ENCODE results near the gene CAMSAP1.

CAMSAP1 gene

DNA sequence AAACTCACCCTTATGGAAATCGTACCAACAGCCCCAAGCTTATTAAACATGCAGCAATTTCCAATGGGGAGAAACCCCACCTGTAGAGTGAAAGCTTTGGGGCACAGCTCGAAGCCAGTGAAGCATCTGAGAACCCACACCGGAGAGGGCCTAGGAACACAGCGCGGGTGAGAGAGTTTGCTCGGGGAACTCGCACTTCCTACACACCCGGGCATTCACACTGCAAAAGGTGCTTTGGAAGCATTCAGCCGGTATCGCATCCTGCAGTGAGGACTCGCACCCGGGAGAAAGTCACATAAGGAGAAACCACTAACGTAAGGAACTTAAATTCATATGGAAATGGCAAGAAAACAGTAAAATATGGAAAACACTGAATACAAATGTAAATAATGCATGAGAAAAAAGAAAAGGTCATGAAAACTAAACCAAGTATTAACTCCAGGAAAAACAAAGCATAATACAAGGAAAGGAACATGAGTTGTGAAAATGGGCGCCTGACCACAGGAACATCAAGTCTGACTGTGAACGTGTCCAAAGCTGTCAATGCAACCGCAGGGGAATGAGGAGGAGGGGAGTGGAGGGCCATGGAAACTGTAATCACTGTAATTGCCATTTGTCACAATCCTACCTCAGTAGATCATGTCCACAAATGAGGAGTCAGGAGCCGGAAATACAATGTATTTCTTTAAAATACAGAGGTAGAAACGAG lies 28.7 kb downstream of the CAMSAP1 start:
- DNase-seq: no peak

DNA sequence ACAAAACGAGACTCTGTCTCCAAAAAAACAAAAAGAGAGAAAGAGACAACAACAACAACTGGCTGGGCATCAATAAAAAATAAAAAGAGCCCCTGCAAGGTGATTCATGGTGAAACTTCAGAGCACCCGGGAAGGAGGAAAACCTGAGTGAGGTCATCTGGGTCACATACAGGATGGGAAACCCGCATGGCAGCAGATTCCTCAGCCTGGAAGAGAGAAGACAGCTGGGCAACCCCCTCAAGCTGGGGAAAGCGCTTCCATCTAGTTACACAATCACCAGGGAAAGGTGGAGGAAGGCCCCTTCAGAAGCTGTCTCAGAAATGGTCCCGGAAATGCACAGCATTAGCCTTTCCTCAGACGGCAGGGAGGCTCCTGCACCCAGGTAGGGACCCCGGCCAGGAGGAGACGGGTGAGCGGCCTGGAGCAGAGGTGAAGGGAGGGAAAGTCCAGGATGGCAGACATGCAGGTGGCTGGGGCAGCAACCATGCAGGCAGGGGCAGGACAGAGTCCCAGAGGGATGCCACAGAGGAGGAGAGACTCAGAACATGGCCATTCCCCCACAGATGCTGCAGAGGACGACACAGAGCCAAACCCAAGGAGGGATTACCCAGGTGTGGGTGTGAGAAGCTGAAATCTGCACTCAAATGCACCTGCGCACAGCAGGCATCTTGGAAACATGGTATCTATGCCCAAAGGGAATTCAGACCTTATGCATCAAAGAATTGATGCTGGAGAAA lies 29.4 kb downstream of the CAMSAP1 start:
- no peak for DNase-seq

DNA sequence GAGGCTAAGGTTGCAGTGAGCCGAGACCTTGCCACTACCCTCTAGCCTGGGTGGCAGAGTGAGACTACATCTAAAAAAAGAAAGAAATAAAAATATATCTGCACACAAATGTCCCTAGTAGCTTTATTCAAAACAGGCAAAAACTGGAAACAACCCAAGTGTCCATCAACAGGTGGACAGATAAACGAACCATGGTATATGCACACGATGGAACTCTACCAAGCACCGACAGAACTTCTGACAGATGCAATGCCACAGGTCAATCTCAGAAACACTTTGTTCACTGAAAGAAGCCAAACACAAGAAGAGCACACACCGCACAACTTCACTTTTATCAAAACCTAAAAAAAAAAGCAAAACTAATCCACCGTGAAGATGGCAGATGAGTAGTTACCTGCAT lies 30.4 kb downstream of the CAMSAP1 start:
- DNase-seq: no peak

DNA sequence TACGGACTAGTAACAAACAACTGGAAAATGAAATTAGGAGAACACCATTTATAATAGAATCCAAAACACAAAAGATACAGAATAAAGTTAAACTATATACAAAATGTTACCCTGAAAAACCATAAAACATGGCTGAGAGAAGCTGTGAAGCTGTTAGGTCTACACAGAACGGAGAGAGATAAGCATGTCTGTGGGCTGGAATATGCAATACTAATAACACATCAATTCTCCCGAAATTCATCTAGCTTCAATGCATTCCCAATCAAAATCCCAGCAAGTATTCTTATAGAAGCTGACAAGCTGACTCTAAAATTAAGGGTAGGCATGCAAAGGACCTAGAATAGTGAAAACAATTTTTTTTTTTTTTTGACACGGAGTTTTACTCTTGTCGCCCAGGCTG lies 32.5 kb downstream of the CAMSAP1 start:
- no peak for DNase-seq

DNA sequence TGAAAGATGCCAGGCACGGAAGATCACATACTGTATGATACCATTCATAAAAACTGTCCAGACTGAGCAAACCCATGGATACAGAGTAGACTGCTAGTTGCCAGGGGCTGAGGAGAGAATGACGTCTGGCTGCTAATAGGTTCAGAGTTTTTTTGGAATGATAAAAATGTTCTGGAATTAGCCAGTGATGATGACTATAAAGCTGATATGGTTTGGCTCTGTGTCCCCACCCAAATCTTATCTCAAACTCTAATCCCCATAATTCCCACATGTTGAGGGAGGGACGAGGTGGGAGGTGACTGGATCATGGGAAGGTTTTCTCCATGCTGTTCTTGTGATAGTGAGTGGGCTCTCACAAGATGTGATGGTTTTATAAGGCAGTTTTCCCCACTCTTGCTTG lies 37.4 kb downstream of the CAMSAP1 start:
- DNase-seq: no peak

DNA sequence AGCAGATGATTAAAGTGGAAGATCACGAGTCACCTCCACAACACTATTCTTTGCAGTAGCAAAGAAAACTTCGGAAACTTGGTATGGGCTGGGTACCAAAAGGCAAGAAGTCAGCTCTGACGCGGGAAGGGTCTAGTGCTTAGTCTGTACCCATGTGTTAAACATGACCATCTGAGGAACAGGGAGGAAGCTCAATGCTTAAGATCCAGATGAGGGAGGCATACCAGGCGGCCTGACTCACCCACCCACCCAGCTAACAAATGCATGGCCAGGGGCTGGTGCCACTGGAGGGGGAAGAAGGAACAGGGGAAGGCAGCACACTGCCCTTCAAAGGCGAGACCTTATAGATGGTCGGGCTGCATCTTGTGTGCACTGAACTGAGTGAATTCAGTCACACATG lies 41.8 kb downstream of the CAMSAP1 start:
- no peak for DNase-seq

DNA sequence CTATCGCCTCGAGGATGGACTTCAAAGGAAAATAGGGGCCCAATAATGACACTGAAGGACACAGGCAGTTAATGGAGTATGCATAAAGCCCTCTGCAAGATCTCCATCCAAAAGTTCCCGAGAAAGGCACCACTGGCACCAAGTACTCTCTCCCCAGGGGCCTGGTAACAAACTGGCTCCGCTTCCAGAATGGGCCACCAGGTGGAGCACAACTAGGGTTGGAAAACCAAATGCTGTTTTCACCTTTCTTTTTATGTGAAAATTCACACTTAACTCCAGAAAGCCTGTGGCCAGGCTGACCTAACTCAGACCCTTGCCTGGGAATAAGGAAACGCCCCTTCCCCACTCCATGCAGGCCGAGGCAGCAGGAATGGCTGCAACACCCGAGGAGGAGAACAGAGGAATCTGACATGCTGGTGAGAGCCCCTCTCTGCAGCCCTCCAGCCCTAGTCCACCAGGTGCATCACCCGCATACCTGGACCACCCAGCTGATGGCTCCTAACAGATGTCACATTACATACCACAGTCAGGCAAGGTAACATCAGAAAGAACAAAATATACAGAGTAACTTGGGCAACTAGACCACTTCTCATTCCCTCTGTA lies 42.8 kb downstream of the CAMSAP1 start:
- DNase-seq: peak; percentile 66

DNA sequence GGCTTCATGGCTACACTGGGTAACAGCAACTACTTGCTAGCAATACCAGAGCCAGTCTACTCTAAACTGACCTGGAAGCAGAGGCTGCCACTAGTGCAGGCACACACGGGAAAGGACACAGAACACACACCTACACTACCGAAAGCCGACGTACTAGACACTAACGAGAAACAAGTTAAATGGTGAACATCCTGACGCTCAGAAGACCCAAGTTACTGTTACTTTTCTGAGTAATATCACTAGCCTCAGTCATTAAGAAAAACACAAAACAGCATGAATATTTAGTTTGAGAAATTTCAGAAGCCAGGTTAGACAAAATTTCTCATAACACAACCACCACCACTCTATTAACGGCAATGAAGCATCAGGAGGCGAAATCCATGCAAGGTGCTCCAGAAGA lies 44.5 kb downstream of the CAMSAP1 start:
- DNase-seq: no peak

DNA sequence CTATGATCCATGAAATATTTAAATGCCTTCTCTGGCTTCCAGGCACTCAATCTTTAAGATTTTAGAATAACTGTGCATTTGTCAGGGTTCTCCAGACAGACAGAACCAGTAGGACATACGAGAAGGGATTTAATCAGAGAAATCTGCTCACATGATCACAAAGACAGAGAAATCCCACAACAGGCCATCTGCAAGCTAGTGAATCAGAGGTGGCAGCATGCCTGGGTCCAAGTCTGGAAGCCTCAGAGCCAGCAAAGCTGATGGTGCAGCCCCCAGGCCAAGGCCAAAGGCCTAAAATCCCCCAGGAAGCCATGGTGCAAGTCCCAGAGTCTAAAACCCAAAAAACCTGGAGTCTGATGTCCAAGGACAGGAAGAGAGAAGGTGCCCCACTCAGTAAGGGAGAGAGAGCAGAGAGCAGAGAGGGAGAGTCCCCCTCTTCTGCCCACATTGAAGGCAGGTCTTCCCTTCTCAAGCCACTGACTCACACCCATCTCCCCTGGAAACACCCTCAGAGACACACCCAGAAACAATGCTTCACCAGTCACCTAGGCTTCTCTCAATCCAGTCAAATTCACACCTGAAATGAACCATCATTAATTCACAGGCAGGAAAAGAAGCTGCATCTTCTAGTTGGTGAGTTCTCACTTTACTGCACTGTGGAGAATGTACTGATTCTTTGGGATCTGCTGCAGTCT lies 48.7 kb downstream of the CAMSAP1 start:
- no peak for DNase-seq

DNA sequence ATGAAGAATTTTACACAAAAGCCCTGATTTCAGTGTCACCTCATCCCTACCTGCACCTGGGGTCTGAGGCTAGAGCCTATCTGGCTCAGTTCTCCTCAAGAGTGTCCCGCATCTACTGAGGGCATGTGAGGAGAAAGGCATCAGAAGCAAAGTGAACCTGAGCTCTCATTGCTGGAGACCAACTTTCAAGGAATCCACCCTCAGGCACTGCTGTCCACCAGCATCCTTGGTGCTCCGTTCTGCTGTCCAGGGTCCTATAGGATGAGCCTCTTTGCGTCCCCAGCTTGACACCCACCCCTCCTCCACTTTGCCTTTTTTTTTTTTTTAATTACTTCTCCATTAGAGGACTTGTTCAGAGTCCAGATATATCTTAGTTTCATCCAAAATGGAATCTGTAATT lies 49.5 kb downstream of the CAMSAP1 start:
- DNase-seq: no peak

DNA sequence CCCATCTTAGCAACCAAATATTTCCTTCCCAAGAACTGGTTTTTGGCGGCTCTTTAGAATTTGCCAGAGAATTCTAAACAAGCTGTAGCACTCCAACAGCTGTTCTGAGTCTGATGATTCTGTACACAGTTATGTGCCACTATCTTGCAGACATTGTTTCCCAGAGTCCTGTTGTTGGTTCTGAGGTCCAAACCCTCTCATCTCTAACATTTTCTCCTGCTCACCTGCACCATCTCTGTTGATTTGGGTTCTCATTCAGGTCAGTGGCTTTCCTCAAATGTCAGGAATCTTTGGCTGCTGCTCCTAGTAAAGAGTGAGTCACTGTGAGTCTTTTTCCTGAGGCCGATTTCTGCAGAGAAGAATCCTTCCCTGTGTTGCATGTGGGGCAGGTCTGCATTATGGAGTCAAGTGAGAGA lies 50.0 kb downstream of the CAMSAP1 start:
- no peak for DNase-seq

DNA sequence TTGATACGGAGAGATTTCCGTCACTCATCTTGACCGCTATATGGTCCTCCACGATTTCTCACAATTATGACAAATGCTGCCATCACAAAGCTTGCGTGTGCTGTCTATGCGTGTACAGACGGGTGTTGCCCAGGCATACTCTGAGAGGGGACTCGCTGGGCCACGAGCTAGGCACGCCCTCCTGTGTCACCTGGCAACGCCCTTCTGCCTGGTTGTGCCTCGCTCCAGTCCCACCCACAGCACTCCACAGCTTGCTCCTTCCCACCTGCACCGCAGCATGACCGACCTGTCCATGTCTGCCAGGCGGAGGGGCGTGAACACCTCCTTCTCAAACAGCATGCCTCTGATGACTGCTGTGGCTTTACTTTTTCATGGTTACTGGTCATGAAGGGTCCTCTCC lies 55.6 kb downstream of the CAMSAP1 start:
- no peak for DNase-seq

DNA sequence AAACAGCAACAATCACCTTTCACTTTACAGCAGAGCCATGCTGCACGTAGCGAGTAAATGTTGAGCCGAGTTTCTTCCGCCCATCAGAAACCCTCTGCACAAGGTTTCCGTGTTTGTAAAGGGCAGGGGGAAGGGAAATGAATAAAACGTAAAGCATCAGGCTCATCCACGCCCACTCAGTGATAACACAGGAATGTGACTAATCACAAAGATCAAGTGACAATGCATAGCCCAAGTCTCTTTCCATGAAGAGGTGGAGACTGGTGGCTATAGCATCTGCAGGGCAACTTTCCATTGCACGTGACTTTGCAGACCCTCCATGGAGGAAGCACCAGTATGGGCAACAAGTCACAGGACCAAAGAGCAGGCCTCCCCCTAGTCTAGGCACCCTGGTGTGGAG lies 56.6 kb downstream of the CAMSAP1 start:
- DNase-seq: no peak

DNA sequence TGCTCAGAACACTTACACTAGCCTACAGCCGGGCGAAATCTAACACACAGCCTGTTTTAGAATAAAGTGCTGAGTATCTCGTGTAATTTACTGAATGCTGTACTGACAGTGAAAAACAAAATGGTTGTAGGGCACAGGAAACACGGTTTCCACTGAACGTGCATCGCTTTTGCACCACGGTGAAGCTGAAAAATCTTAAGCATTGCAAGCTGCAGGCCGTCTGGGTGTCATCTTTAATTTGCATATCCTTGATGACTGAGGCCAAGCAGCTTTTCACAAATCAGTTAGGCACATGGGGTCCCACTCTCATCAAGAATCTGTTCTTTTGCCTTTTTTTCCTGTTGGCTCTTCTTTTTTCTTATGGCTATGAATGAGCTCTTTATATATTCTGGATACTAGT lies 58.2 kb downstream of the CAMSAP1 start:
- DNase-seq: no peak

DNA sequence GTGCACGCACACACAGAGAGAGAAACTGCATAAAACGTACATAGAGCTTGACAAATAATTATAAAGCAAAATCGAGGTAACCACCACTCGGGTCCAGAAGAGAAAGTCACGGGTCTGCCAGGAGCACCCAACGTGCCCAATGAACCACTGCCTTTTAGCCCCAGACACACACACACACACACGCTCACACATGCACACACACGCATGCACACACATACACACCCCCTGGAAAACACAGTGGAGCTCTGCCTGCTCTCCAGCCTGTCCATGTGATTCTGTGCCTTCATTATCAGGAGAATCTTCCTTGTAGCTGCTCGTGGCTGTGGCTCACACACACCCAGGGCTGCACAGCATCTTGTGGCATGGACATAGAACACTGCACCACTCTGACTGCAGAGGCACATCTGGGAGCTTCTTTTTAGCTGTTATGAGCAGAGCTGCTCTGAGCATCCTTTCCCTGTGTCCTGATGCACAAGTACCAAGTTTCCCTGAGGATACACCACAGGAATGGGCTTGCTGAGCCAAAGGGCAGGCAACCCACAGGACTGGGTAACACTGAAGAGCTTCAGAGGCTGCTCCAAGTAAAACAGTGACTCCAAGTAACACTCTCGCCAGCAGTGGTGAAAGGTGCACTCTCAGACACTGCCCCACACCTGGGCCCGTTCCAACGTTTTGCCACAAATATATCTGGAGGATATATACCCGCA lies 58.9 kb downstream of the CAMSAP1 start:
- DNase-seq: no peak

DNA sequence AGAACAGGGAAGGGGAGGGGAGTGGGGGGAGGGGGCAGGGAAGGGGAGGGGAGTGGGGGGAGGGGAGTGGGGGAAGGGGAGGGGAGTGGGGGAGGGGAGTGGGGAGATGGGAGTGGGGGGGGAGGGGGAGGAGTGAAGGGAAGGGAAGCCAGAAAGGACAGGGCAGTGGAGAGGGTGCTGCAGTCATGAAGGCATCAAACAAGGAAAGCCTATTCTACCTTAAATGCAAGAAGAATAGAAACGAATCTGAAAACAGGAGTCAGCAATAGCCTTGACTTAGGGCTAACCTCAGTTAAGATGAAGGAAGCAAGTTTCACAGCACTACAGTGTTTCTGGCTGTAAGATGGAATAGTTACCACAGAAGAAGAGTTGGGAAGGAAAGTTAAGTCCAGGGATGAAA lies 59.5 kb downstream of the CAMSAP1 start:
- DNase-seq: no peak

DNA sequence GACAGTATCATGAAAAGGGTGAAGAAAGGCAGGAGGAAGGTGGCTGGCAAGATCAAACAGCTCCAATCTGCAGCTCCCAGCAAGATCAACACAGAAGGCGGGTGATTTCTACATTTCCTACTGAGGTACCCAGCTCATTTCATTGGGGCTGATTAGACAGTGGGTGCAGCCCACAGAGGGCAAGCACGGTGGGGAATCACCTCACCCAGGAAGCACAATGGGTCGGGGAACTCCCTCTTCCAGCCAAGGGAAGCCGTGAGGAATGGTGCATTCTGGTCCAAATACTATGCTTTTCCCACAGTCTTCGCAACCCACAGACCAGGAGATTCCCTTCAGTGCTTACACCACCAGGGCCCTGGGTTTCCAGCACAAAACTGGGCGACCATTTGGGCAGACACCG lies 66.8 kb downstream of the CAMSAP1 start:
- no peak for DNase-seq

DNA sequence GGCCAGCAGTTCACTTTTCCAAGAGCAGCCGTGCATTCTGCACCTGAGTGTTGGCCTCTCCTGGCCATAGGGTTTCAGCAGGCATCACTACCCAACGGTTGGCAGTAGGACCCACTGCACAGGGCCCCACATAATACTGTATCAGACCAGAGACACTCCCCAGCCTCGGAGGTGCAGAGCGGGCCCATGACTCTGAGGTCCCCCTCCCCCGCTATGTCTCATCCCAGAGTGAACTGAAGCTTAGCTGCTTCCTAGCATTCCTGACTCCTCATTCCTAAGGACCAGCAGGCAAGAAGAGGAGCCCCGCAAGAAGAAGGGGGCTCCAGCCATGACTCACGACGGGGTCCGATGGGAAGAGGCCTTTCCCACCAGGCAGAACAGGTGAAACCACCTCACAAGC lies 67.2 kb downstream of the CAMSAP1 start:
- no peak for DNase-seq

DNA sequence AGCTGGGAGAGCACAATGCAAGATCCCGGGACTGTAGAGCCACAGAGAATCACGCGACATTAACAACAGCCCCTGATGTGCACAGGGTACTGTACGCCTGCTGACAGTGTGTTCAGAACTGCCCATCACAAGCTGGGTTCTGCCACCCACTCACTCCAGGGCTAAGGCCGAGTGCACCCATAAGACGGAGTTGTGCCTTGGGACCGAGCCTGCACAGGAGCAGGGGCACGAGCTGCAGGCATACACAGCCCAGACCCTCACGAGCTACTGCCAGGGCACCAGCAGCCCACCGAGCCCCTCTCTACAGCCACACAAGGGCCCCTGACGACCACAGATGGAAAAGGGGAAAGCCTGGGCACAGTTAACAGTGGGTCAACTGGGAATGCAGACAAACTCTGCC lies 67.8 kb downstream of the CAMSAP1 start:
- DNase-seq: no peak

DNA sequence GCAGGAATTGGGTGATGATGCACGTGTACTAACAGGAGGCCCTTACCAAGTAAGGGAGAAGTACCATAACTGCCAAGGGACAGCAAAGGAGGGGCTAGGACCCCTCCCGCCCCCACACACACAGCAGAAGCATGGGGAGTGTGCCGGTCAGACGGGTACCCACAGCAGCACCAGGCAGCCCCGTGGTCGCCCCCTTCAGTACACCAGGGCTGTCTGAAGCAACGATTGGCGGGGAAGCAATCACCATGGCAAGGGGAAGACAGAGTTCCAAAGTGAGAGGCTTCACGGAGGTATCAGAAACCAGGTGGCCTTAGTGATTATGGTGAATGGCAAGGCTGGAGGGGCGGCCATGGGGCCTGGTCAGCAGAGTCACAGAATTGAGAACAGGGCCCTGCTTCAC lies 72.2 kb downstream of the CAMSAP1 start:
- no peak for DNase-seq

DNA sequence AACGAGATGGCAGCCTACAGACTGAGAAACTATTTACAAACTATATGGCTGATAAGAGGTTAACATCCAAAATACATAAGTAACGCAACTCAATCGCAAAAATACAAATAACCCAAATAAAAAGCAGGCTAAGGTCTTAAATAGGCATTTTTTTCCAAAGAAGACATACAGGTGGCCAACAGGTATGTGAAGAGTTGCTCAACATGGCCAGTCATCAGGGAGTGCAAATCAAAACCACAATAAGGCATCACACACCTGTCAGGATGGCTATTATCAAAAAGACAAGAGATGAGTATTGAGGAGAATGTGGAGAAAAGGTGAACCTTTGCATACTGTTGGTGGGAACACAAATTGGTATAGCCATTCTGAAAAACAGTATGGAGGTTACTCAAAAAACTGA lies 73.5 kb downstream of the CAMSAP1 start:
- no peak for DNase-seq

DNA sequence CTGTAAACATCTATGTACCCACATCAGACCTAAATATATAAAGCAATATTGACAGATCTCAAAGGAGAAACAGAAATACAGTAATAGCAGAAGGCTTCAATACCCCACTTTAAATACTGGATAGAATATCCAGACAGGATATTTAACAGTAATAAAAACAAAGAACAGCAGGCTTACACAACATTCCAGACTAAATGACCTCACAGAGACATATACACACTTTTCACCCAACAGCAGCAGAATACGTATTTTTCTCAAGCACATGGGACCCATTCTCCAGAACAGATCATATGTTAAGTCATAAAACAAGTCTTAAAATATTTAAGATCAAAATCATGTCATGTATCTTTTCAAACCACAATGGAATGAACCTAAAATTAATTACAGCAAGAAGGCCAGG lies 76.8 kb downstream of the CAMSAP1 start:
- DNase-seq: no peak

DNA sequence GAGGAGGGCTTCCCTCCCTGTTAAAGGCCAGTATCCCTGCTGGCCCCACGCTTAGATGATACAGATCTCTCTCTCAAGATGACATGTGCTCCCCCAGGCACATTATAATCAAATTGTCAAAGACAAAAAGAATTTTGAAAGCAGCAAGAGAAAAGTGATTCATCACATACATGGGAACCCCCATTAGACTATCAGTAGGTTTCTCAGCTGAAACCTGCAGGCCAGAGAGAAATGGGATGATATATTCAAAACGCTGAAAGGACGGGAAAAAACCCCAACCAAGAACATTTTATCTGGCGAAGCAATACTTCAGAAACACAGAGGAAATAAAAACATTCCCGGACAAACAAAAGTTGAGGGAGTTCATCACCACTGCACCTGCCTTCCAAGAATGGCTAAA lies 78.7 kb downstream of the CAMSAP1 start:
- DNase-seq: no peak
